ENCODE data around the gene FOXL2NB.

DNA sequence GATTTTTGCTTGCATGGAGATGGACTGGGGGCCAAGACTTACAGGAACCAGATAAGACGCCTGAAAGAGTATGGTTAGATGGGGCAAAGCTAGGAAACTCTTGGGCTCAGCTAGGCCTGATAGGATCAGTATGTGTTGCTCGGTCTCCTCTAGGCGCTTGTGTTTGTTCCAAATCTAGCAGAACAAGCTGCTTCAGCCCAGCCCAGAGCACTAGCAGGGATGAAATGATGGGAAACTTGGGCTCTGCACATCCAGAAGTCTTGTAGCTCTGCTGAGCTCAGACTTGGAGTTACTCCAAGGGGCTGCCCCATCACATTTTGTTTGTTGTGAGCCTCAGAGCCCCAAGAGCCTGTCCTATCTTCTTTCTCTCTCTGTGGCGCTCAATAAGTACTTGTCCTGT, 34.8 kb upstream of the FOXL2NB start:
- no peak for TF ChIP-seq CTCF (conservative IDR thresholded peaks at IDR 0.05; ENCODE audit: low read length)
- TF ChIP-seq EZH2phosphoT487 (IDR thresholded peaks at IDR 0.05; ENCODE audit: borderline replicate concordance, low read depth, low read length), result no peak

All from OCI-LY7 (cell line).